NCI-H1436 (cell line): Measurements from ENCODE around the gene FFAR4.

Experiments used
- DNase-seq: peaks from one replicate; lab custom pipeline; 2025; lab: John Stamatoyannopoulos, UW

FFAR4 gene

GRCh38 chr10:93572606-93573005 lies 6.1 kb downstream of the FFAR4 start:
- DNase-seq: no peak

GRCh38 chr10:93573051-93573909 lies 6.8 kb downstream of the FFAR4 start:
- no peak for DNase-seq

DNA sequence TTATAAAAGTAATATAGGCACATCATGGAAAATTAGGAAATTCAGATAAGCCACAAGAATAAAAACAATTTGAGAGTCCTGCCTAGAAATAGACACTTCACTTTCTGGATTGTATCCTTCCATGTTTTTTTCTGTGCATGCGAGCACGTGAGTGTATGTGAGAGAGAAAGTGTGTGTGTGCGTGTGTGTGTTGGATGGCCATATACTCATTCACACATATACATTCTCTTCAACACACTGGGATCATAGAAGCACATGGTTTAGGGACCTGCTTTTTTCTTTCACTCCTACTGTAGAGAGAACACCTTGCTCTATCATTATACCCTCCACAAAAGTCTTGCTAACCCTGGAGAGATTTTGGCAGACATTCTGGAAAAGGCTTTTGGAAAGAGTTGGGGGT lies 7.5 kb downstream of the FFAR4 start:
- no peak for DNase-seq

- no peak for DNase-seq
Observed at GRCh38 chr10:93576888-93577287, 10.4 kb downstream of the FFAR4 start.

DNA sequence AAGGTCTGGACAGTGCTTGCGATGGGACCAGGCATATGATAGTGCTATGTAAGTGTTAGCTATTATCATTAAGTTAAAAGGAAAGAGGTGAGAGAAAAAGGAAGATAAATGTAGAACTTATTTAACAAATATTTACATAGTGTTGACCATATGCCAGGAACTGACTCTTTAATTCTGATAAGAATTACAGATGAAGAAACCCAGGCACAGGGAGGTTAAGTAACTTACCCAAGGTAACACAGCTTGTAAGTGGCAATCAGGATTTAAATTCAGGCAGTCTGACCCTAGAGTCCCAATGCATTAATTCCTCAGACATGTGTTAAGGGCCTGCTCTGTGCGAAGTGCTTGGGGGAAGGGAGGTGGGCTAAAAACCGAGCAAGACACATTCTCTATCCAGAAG lies 11.1 kb downstream of the FFAR4 start:
- no peak for DNase-seq

GRCh38 chr10:93579089-93579488 lies 12.6 kb downstream of the FFAR4 start:
- no peak for DNase-seq

GRCh38 chr10:93579985-93580711 lies 13.7 kb downstream of the FFAR4 start:
- no peak for DNase-seq

DNA sequence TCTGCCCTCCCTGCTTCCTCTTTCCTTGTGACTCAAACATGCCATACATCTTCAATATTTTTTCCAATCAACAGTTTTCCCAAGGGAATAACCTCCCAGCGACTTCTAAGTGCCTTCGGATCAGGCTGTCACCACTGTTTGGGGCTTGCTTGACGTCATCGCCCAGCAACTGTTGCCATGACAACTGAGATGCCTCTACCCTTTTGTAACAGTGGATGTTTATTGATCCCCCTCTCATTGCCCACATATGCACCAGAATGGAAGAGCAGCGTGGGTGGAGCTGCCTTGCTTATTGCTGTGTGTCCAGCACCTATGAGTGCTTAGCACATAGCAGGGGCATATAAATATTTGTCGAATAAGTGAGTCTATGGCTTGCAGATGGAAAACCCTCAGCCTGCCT lies 14.4 kb downstream of the FFAR4 start:
- DNase-seq: no peak

GRCh38 chr10:93584445-93584844 lies 18.0 kb downstream of the FFAR4 start:
- no peak for DNase-seq

- DNase-seq: no peak
Observed at GRCh38 chr10:93589648-93590562, 23.4 kb downstream of the FFAR4 start.

- no peak for DNase-seq
Observed at GRCh38 chr10:93590638-93591037, 24.2 kb downstream of the FFAR4 start.

DNA sequence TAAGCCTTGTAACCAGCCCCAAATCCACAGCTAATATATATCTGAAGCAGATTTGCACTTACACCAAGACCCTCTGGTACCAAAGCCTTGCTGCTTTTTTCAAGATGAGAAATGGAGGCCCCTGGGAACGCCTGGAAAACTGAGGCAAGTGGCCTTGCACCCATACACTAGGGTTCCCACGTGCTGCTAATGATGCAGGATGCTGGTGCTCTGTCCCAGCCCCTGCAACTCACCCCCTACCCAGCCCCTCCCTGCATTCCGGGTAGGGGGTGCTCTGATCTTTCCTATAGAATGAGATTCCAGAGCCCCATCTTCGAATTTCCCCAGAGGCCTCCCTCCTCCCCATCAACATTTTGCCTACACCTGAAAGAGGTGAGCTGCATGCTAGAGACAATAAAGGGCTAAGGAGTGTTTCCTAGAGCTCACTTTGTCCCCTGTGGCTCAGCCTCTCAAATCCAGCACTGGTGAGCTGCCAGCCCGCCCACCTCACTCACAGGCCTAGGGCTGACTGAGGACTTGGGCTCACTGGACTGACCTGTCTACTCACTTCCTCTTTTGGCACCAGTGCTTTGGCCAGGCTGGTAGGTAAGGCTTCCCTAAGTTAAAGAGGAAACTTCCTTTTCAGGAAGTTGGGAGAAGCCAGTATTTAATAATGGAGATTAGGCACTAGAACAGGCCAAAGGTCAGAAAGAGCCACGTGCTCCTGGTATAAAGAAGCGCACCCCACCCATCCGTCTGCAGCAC lies 24.8 kb downstream of the FFAR4 start:
- DNase-seq: no peak

GRCh38 chr10:93593254-93593653 lies 26.8 kb downstream of the FFAR4 start:
- DNase-seq: no peak

DNA sequence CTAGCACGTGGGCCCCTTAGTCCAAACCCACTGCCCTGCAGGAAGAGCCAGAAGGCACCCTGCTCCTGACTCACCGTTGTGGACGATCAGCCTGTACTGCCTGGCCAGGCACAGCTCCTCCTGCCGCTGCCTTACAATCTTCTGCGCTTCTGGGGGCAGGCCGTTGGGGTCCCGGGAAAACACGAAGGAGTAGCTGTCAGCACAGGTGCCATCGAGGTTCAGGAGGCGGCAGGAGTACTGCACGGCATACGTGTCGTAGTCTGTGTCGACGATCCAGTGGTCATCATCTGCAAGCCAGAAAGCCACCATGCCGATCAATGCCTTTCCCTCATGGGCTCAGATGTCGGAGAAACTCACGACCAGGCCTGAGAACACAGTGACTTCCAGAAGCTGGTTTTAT lies 27.3 kb downstream of the FFAR4 start:
- no peak for DNase-seq

- DNase-seq: no peak
Observed at GRCh38 chr10:93594518-93594917, 28.1 kb downstream of the FFAR4 start.

DNA sequence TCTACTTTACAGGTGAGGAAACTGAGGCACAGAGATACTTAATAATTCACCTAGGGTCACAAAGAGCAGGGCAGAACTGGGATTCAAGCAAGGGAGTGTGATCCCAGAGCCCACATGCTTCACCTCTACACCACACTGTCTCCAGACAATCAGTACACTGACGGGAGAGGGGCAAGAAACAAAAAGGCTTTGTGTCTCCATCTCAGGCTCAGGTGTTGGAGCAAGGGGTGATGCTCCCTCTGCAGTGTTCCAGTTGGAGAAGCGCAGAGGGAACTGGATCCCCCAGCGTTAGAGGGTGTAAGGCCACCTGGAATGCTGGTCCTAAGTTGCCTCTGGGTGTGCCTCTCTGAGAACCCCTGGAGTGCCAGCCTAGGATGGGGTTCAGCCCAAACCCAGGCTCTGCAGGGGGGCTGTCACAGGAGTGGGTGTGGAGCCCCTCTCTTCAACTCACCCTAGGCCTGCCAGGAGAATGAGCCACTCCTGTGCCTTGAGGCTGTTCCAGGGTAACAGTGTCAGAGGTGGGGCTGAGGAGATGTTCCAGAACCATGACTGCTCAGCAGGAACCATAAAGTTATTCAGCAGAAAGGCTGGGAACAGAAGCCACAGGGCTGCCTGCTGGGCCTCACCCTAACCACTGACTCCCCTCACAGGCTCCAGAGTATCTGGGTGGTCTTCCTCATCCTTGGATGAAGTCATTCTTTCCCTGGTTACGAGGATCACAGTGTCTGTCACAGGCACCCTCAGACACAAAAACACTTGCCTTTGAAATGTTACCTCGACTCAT lies 29.1 kb downstream of the FFAR4 start:
- DNase-seq: no peak

DNA sequence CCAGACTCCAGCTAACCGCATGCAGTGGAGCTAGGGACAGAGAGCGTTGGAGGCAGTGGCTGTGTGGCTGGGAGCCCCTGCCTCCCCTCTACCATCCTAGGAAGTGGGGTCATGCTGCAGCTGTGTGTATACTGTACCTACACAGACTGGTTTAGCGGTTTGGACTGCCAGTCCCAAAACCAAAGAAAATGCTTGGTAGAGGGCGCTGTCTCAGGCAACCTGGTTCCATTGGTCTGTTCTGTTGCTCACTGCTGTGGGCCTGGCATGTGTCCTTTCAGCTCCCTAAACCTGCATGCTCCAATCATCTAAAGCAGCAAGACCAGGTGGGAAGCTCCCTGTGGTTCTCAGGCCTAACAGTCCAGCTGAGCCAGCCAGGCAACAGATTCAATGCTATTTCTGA lies 30.1 kb downstream of the FFAR4 start:
- no peak for DNase-seq

GRCh38 chr10:93597075-93597599 lies 30.7 kb downstream of the FFAR4 start:
- DNase-seq: no peak

- no peak for DNase-seq
Observed at GRCh38 chr10:93598157-93598556, 31.7 kb downstream of the FFAR4 start.

GRCh38 chr10:93599335-93599734 lies 32.9 kb downstream of the FFAR4 start:
- DNase-seq: no peak

- DNase-seq: no peak
Observed at GRCh38 chr10:93599778-93600177, 33.3 kb downstream of the FFAR4 start.
